ENCODE data around the gene RAB6B.

DNA sequence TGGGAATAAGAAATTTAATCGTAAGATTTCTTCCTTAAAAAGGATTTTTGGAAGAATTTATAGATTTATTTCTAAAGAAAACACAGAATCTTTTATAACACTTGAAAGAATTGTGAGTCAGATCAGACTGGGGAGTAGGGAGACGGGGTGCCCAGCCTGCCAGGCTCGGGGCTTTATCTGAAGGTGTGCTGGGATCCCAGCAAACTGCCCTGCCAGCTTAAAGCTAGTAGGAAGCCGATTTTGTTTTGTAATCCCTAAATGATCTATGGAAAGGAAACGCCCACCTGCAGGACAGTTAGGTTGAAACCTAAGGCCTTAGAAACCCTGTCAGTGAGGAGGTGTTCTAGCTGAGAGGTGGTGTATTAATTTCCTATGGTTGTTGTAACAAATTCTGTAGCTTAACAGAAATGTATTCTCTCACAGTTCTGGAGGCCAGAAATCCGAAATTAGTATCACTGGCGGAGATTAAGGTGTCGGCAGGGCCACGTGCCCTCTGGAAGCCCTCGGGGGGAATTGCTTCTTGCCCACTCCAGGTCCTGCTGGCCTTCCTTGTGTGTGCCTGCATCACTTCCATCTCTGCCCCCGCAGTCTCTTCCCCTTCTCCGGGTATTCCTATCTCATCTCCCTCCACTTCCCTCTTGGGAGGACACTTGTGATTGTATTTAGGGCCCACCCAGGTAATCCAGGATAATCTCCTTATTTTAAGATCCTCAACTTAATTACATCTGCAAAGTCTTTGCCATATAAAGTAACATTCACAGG, 19.3 kb upstream of the RAB6B start:
- TF ChIP-seq GABPA (IDR thresholded peaks at IDR 0.05; ENCODE audit: low read depth) (no peak), POLR2AphosphoS5 (IDR thresholded peaks at IDR 0.05; ENCODE audit: low read depth) (no peak)
- TF ChIP-seq, protein P1, sequence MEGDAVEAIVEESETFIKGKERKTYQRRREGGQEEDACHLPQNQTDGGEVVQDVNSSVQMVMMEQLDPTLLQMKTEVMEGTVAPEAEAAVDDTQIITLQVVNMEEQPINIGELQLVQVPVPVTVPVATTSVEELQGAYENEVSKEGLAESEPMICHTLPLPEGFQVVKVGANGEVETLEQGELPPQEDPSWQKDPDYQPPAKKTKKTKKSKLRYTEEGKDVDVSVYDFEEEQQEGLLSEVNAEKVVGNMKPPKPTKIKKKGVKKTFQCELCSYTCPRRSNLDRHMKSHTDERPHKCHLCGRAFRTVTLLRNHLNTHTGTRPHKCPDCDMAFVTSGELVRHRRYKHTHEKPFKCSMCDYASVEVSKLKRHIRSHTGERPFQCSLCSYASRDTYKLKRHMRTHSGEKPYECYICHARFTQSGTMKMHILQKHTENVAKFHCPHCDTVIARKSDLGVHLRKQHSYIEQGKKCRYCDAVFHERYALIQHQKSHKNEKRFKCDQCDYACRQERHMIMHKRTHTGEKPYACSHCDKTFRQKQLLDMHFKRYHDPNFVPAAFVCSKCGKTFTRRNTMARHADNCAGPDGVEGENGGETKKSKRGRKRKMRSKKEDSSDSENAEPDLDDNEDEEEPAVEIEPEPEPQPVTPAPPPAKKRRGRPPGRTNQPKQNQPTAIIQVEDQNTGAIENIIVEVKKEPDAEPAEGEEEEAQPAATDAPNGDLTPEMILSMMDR (IDR thresholded peaks at IDR 0.05; ENCODE audit: insufficient read depth, low read length) = no peak
- TF ChIP-seq, protein P2, sequence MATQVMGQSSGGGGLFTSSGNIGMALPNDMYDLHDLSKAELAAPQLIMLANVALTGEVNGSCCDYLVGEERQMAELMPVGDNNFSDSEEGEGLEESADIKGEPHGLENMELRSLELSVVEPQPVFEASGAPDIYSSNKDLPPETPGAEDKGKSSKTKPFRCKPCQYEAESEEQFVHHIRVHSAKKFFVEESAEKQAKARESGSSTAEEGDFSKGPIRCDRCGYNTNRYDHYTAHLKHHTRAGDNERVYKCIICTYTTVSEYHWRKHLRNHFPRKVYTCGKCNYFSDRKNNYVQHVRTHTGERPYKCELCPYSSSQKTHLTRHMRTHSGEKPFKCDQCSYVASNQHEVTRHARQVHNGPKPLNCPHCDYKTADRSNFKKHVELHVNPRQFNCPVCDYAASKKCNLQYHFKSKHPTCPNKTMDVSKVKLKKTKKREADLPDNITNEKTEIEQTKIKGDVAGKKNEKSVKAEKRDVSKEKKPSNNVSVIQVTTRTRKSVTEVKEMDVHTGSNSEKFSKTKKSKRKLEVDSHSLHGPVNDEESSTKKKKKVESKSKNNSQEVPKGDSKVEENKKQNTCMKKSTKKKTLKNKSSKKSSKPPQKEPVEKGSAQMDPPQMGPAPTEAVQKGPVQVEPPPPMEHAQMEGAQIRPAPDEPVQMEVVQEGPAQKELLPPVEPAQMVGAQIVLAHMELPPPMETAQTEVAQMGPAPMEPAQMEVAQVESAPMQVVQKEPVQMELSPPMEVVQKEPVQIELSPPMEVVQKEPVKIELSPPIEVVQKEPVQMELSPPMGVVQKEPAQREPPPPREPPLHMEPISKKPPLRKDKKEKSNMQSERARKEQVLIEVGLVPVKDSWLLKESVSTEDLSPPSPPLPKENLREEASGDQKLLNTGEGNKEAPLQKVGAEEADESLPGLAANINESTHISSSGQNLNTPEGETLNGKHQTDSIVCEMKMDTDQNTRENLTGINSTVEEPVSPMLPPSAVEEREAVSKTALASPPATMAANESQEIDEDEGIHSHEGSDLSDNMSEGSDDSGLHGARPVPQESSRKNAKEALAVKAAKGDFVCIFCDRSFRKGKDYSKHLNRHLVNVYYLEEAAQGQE (IDR thresholded peaks at IDR 0.05; ENCODE audit: insufficient replicate concordance, low read depth) = no peak

Measured in HL-60 (cell line).